ENCODE data around the gene SFXN1.

The SFXN1 gene

GRCh38 chr5:175544108-175544511 is 65.8 kb downstream of the SFXN1 start:
- DNase-seq: no peak

- DNase-seq: no peak
These were observed 66.2 kb downstream of the SFXN1 start for GRCh38 chr5:175544586-175544985.

DNA sequence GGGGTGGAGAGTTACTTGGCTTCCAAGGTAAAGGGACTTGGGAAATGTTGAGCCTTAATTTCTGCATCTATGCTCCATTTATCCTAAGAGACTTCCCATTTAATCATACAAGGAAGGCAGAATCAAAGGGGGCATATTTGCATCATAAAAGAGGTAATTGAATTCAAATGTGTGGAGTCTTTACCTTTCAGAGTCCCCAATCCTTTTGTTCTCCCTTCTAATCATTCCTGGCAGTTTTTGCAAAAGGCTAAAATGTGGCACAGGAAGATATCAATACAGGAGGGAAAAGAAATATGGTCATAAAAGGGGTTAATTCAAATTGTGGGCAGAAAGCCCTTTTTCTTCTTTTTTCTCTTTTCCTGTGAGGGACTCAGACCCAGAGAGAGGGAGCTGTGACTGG is 69.5 kb downstream of the SFXN1 start:
- DNase-seq: no peak

DNA sequence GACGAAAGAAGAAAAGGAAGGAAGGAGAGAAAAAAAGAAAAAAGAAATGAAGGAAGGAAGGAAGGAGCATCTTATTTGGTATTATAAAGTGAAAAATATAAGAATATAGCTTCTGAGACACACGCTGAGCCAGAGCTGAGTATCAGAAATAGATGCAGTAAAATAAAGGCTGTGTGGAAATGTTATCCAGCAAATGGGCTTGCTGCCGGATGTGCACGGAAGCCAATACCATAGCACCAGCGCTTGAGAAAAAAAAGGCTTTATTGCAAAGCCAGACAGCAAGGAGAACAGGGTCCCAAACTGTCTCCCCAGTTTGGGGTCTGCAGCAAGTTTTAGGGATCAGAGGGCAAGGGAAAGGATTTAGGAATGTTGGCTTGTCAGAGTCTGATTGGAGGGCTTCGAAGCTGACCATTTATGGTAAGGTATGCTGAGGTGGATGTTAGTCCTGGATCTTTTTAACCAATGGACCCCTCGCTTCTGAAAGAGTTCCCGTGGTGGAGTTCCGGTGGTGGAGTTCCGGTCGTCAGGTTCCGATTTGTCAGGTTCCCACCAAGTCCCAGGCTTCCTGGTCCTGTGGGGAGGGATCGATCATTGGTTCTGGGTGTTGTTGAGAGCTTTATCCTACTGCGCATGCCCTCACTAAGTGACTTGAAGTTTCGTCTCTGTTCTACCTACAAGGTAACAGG is 70.4 kb downstream of the SFXN1 start:
- DNase-seq: no peak

DNA sequence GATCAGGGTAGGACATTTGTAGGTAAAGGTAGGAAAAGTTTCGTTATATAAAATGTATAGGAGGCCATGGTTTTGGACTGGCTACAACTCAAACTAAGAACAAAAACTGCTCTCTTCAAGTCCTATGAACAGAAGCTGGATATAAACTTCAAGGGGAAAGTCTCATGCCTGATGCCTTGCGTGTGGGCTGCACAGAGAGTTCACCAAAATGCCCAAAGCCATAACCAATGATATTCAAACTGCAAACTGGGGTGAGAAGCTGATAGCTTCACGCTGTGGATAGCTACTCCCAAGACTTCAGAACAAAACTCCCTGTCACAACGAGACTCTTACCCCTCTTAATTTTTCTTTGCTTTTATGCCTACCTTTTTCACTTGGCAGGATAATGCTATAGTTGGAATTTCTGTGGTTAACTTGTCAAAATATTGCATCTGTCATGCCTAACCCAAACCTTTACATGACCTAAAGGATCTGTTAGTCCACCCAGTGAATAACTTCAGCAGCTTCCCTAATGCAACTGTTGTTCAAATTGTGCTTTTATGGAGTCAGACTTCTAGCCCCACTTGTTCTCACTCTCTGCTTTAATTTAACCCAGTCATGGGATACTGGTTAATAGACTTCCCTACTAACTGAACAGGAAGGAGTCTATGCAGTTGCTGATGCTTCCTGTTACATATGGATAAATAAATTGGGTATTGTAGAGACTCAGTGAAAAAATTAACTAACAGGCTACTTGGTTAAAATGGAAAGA is 71.9 kb downstream of the SFXN1 start:
- no peak for DNase-seq

DNA sequence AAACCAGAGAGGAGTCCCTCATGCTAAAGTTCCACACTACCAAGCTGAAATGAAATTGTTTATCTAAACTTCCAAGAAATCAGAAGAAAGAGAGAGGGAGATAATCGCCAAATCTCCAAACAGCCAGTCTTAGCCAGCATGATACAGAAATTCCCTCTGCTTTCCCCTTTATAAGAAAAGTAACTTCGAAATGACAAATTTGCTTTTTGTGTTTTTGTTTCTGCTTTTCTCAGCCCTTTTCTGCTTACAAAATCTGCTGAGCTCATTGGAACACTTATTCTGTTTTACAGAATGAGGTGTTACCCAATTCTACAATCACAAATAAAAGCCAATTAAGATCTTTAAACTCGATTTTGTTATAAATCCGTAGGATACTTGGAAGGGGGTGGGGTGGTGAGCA is 72.9 kb downstream of the SFXN1 start:
- no peak for DNase-seq

GRCh38 chr5:175554296-175554695 is 75.9 kb downstream of the SFXN1 start:
- no peak for DNase-seq

DNA sequence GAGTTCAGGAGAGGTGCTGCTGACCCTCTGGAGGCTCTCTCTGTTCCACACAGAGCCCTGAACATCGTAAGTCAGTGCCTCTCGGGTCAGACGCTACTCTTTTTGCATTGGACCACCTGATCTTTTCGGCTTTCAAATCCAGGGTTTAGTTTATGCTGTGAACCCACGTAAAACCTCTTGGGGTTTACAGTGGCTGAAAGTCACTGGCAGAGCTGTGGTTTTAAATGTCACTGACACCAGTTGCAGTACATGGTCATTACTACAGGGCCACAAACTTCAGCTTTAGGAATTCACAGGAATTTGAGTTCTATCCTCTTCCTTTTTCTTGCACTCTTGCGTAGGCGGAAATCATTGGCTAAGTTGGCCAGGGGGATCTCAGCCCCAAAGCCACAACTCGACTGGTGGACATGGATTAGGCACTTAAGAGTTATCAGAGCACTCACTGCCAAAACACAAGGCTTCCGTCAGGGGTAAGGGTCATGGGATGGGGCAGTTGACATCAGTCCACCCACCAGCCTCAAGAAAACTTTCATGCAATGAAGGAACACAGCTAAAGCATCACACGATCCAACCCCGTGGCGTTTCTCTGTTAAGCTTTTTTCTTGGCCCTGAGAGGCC is 76.9 kb downstream of the SFXN1 start:
- DNase-seq: no peak

DNA sequence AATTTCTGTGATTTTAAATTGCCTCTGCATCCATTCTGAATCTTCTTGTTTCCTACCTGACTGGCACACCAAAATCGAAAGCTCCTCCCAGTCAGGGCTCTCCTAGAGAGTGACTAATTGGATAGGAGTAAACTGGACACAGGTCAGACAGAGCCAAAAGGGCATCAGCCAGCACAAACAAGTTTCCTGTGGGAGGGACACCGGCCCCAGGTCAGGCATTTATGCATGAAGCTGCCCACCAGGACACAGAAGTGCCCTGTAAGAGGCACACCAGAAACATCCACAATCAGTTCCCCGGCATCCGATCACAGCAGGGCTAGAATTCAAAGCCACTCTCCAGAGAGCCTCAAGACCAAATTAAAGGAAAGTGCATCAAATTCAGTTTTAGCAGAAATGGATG is 78.4 kb downstream of the SFXN1 start:
- DNase-seq: no peak

GRCh38 chr5:175557778-175558177 is 79.4 kb downstream of the SFXN1 start:
- DNase-seq: no peak

- DNase-seq: no peak
These were observed 80.6 kb downstream of the SFXN1 start for GRCh38 chr5:175558801-175559480.

DNA sequence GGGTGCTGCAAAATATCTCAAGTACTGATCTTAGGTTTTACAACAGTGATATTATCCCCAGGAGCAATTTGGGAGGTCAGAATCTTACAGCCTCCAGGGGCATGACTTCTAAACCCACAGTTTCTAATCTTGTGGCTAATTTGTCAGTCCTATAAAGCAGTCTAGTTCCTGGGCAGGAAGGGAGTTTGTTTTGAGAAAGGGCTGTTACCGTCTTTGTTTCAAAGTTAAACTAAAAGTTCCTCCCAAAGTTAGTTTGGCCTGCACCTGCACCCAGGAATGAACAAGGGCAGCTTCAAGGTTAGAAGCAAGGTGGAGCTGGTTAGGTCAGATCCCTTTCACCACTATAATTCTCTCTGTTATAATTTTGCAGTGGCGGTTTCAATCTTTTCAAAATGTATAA is 81.7 kb downstream of the SFXN1 start:
- no peak for DNase-seq

GRCh38 chr5:175561085-175561484 is 82.7 kb downstream of the SFXN1 start:
- DNase-seq: no peak

DNA sequence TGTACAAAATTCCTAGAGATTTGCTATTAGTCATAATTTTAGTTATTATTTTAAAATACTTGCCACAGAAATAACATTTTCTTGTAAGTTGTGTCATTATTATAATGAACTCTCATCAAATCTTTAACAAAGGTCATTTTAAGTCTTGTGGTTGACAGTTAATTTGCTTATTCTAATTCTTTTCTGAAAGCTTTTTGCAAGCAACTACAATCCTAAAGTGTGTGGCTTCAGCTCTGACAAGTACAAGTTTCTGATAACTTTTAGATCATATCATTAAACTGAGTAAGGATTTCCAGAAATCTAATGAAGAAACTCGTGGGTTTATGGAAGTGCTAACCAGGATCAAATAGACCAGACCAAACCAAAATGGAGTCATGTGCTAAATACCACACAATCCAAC is 86.4 kb downstream of the SFXN1 start:
- no peak for DNase-seq

GRCh38 chr5:175566697-175567096 is 88.3 kb downstream of the SFXN1 start:
- no peak for DNase-seq

DNA sequence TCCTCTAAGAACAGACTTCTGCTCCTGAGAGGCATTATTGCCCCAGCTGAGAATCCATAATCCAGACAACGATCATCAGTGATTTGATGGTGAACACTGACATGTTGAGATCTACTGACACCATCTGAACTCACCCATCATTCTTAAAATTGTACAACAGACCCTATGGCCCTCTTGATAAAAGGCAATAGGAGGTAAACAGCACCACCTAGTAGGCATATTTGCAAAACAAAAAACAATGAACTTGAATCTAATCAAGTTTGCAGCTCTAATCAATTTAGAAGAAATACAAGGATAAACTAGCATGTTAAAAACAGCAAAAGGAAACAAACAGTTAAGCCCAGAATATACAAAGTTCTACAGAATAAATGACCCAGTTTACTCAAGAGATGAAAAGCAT is 89.6 kb downstream of the SFXN1 start:
- DNase-seq: no peak

GRCh38 chr5:175569701-175570100 is 91.3 kb downstream of the SFXN1 start:
- no peak for DNase-seq

DNA sequence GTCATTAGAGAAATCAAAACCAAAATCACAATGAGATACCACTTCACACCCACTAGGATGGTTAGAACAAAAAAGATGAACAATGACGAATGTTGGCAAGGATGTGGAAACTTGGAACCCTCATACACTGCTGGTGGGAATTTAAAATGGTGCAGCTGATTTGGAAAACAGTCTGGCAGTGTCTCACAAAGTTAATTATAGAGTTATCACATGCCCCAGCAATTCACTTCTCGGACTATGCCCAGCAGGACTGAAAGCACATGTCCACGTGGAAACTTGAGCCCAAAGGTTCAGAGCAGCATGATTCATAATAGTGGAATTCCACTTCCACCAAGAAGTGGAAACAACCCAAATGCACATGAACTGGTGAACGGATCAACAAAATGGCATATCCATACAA is 94.5 kb downstream of the SFXN1 start:
- DNase-seq: peak; percentile 6

- no peak for DNase-seq
These were observed 95.3 kb downstream of the SFXN1 start for GRCh38 chr5:175573493-175574269.

DNA sequence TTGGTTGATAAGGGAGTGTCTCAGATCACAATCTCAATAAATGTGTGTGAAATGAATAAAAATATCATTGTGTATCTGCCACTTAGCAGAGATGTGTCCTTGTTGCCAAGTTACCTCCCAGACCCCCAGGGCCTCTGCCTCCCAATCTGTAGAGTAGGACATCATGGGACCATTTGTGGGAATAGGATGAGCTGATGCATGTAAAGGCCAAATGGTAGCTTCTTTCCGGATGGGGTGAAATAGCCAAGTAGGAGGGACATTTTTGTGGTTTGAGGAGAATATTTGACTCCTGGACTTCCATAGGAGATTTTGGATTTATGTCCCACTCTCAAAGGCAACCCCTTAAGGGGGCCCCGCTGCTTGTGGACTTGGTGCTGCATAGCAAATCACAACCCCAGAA is 96.9 kb downstream of the SFXN1 start:
- no peak for DNase-seq

- DNase-seq: no peak
These were observed 97.7 kb downstream of the SFXN1 start for GRCh38 chr5:175576096-175576495.

GRCh38 chr5:175576591-175576990 is 98.2 kb downstream of the SFXN1 start:
- no peak for DNase-seq
